Activated effector memory CD4-positive, alpha-beta T cell treated with Interleukin-2 at 50 U/mL for 16 hours (primary cell): ENCODE data around the gene SGPL1.

Experiments
- DNase-seq: peaks from one replicate; pipeline ENCODE4 v3.0.0-alpha.2; 2020

SGPL1 gene

DNA sequence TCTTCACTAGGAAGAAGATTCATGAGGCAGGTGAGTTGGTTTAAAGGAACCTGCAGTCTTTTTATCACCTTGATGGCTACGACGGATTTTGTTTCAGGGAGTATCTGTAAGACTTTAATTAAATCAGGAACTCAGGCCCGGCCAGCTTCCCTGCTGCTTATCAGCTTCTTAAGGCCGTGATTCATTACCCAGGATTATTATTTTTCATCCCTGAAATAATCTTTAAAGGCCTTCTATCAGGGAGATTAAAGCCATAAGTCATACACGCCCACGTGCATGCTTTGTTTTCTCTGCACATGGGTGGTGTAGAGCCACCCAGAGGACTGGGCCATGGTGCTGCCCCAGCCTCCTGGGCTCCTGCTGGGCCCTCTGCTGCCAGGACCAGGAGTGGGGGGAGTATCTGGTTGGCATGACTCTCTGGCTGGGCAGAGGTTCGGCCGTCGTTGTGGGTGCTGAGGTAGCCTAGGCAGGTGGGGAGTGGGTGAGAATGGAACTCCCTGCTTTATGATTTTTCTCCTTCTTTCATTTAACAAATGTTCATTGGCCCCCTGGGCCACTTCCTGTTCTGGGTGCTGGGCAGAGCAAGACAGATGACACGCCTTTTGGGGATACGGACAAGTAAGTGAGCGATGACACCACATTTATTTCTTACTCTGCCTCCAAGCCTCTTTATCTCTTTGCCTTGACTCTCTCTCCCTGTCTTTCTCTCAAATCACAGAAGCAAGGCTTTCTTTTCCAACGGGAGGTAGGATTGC lies 111.6 kb downstream of the SGPL1 start:
- no peak for DNase-seq

DNA sequence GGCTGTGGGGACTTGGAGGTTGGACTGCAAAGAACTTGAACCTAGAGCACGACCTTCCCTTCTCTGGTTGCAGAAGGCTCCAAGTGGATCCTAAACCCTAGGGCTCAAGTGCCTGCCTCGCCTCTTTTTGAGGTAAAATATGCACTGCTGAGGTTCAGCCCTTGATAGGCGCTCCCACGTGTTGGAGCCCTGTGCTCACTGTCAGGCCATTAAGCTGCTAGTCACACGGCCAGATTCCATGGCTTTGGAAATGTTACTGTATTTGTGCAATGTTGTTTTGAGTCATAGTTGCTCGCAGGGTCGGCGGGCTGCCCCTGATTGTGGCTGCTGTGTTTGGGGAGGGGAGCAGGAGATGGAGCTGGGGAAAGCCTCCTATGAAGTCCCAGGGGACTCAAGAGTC lies 112.4 kb downstream of the SGPL1 start:
- no peak for DNase-seq

DNA sequence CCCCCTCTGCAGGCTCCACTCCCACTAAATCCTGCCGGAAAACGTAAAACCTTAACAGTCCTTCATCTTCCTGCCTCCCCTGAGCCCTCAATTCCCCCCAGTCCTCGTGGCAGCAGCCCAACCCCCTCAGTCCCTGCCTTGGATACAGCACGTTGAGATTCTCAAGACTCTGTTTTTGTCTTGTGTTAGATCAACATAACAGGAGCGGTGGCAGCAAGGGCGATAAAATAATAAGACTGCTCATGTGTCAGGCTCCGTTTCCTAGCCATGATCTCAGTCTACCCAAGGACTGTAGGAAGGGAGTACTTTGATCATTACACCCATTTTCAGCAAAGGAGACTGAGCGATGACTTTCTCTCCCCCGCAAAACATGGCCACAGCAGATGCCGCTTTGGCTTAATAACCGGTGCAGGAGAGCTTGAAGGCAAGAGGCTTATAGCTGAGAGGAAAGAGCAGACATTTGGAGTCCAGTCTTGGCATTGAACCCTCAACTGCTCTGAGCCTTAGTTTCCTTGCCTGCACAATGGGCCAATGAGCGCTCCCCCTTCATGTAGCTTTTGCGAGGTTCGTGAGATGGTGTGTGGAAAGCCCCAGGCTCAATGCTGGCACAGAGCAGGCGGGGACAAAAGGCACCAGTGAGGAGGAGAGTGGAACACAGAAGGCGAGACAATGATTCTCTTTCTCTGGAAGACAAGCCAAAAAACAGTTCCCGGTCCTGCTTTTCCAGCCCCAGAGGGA lies 114.7 kb downstream of the SGPL1 start:
- DNase-seq: no peak
